Activated CD4-positive, alpha-beta T cell treated with anti-CD3 and anti-CD28 coated beads for 36 hours (primary cell): Measurements from ENCODE around the gene NACC1. TPM values are rescaled to one million over a fixed set of nuclear protein-coding genes. Genes with fewer than 3 reads are reported as not detected.

Experiments
- ATAC-seq: fragments of 200-7000 bp; cut with Tn5 transposase; one replicate; pipeline ENCODE4 v1.10.0; 2021; ENCODE audit warnings: mild to moderate bottlenecking, moderate library complexity
- CTCF ChIA-PET: fragments of 350-600 bp; sonication (Branson Sonifier 250); formaldehyde crosslinking; loops from one replicate; lab custom pipeline; 2021; ENCODE audit warnings: antibody characterized with exemption; lab: Charles Lee
- POLR2A ChIA-PET: fragments of 350-600 bp; sonication (Branson Sonifier 250); formaldehyde crosslinking; loops from one replicate; lab custom pipeline; 2021; ENCODE audit warnings: antibody characterized with exemption, inconsistent platforms; lab: Charles Lee
- DNase-seq: peaks from one replicate; pipeline ENCODE4 v3.0.0-alpha.2; 2020
- H3K27ac Mint-ChIP-seq: one replicate; pipeline ENCODE4 v1.8.0; 2021; ENCODE audit warnings: mixed read lengths
- H3K27me3 Mint-ChIP-seq: one replicate; pipeline ENCODE4 v1.8.0; 2021; ENCODE audit warnings: mixed read lengths
- H3K36me3 Mint-ChIP-seq: one replicate; pipeline ENCODE4 v1.8.0; 2021; ENCODE audit warnings: low read depth, mixed read lengths
- H3K4me1 Mint-ChIP-seq: one replicate; pipeline ENCODE4 v1.8.0; 2021; ENCODE audit warnings: mixed read lengths
- H3K4me3 Mint-ChIP-seq: one replicate; pipeline ENCODE4 v1.8.0; 2021; ENCODE audit warnings: mild to moderate bottlenecking, moderate library complexity, mixed read lengths
- H3K9me3 Mint-ChIP-seq: one replicate; pipeline ENCODE4 v1.8.0; 2021; ENCODE audit warnings: low read depth, mixed read lengths
- intact Hi-C, 2 experiments: fragments of 100-400 bp; cut with DNase I in 1 of 2; cut with micrococcal nuclease in 1 of 2; formaldehyde crosslinking; loops; one replicate each; pipeline versions ENCODE4 v1.14.2 to v1.15.1; 2022 to 2024; cut with DNase I, micrococcal nuclease
- total RNA-seq, 2 experiments: library from RNA; stranded (reverse); gene quantifications; one replicate each; pipeline ENCODE4 v1.2.3, GENCODE V29; 2021

NACC1 gene
- 10 to 100 TPM; 77.5 to 84.5 TPM for total RNA-seq

- Mint-ChIP-seq H3K27ac (peak within 1 kb of the TSS; percentile 95), H3K9me3 (no peaks in the 10 kb centered on the region), H3K27me3 (no peaks in the 10 kb centered on the region), H3K4me3 (peak within 1 kb of the TSS; percentile 87), H3K36me3 (peaks cover 20% of the 10 kb centered on the region), H3K4me1 (peaks cover 49% of the 10 kb centered on the region)
- DNase-seq (peak; percentile 95), ATAC-seq (peak; percentile 85)
- intact Hi-C loops, result loop anchor here (1.0 to 5.0 kb wide), 10 partner anchors 14 to 506 kb away; partner anchors contain the start of genes DHPS (in 1 of the 2), IER2 (in 1 of the 2), JUNB (in 1 of the 2) and STX10 (in 1 of the 2)
- ChIA-PET POLR2A (interaction anchor here (1.0 to 1.9 kb wide), 3 partner anchors 32 to 37 kb away, joined by 3 to 18 read pairs (median 4); partner anchors contain the start of genes IER2 and STX10), CTCF (interaction anchor here (0.6 to 2.6 kb wide), 10 partner anchors 9 to 239 kb away, joined by 3 to 10 read pairs (median 5); partner anchors contain the start of genes IER2 and STX10)
These were observed at the start of gene NACC1 for GRCh38 chr19:13117772-13118423. NACC1 (plus strand) TSS chr19:13118264; CDS start chr19:13135208, 16,944 bp downstream.

- Mint-ChIP-seq H3K36me3 (no peaks in the 10 kb centered on the region), H3K27ac (no peak overlapping the region), H3K4me1 (no peaks in the 10 kb centered on the region), H3K27me3 (no peaks in the 10 kb centered on the region), H3K4me3 (no peak overlapping the region), H3K9me3 (no peaks in the 10 kb centered on the region)
- intact Hi-C loops, result no loop called here
- POLR2A ChIA-PET, result no interaction called here
- CTCF ChIA-PET, result interaction anchor here (0.5 to 1.8 kb wide), 5 partner anchors 8 to 96 kb away, joined by 3 to 10 read pairs (median 3); no protein-coding TSS in a partner anchor
- DNase-seq (no peak), ATAC-seq (no peak)
These were observed 48.4 kb upstream of the NACC1 start for GRCh38 chr19:13069415-13070359.

GRCh38 chr19:13070425-13071140 lies 47.5 kb upstream of the NACC1 start:
- ATAC-seq (no peak), DNase-seq (no peak)
- Mint-ChIP-seq H3K4me3 (no peak overlapping the region), H3K4me1 (no peaks in the 10 kb centered on the region), H3K36me3 (no peaks in the 10 kb centered on the region), H3K27me3 (no peaks in the 10 kb centered on the region), H3K27ac (no peak overlapping the region), H3K9me3 (no peaks in the 10 kb centered on the region)
- intact Hi-C loops, result no loop called here
- CTCF ChIA-PET, result interaction anchor here (0.9 to 1.8 kb wide), 3 partner anchors 9 to 93 kb away, joined by 3 to 10 read pairs (median 3); no protein-coding TSS in a partner anchor
- POLR2A ChIA-PET, result no interaction called here

- Mint-ChIP-seq H3K36me3 (no peaks in the 10 kb centered on the region), H3K9me3 (no peaks in the 10 kb centered on the region), H3K4me3 (no peak overlapping the region), H3K27me3 (no peaks in the 10 kb centered on the region), H3K4me1 (no peaks in the 10 kb centered on the region), H3K27ac (no peak overlapping the region)
- CTCF ChIA-PET, result interaction anchor here (1.1 to 1.2 kb wide), 3 partner anchors 11 to 106 kb away, joined by 3 to 4 read pairs (median 3); no protein-coding TSS in a partner anchor
- intact Hi-C loops, result no loop called here
- ATAC-seq (no peak), DNase-seq (no peak)
- POLR2A ChIA-PET, result no interaction called here
These were observed 46.4 kb upstream of the NACC1 start for GRCh38 chr19:13071444-13072187.

- no peaks in the 10 kb centered on the region for H3K9me3 Mint-ChIP-seq
- POLR2A ChIA-PET, result no interaction called here
- intact Hi-C loops, result no loop called here
- CTCF ChIA-PET, result interaction anchor here (1.1 to 3.0 kb wide), 5 partner anchors 10 to 107 kb away, joined by 3 to 16 read pairs (median 4); no protein-coding TSS in a partner anchor
- no peaks in the 10 kb centered on the region for H3K4me1 Mint-ChIP-seq
- H3K36me3 Mint-ChIP-seq, result no peaks in the 10 kb centered on the region
- no peak overlapping the region for H3K4me3 Mint-ChIP-seq
- no peaks in the 10 kb centered on the region for H3K27me3 Mint-ChIP-seq
- no peak overlapping the region for H3K27ac Mint-ChIP-seq
- ATAC-seq, result no peak
- DNase-seq, result no peak
These were observed 45.7 kb upstream of the NACC1 start for GRCh38 chr19:13072188-13072908.

GRCh38 chr19:13073263-13073662 lies 44.8 kb upstream of the NACC1 start:
- intact Hi-C loops, result no loop called here
- H3K27me3 Mint-ChIP-seq, result no peaks in the 10 kb centered on the region

GRCh38 chr19:13074378-13074777 lies 43.7 kb upstream of the NACC1 start:
- Mint-ChIP-seq H3K4me3 (no peak overlapping the region), H3K36me3 (no peaks in the 10 kb centered on the region), H3K27me3 (no peaks in the 10 kb centered on the region), H3K27ac (no peak overlapping the region), H3K9me3 (no peaks in the 10 kb centered on the region), H3K4me1 (no peaks in the 10 kb centered on the region)
- ChIA-PET POLR2A (no interaction called here), CTCF (interaction anchor here (1.6 to 3.0 kb wide), 2 partner anchors 13 to 97 kb away, joined by 6 to 16 read pairs; no protein-coding TSS in a partner anchor)
- intact Hi-C loops, result no loop called here
- DNase-seq (no peak), ATAC-seq (no peak)

More at GRCh38 chr19:13073263-13073662, 44.8 kb upstream of the NACC1 start:
- ATAC-seq, result no peak
- no peaks in the 10 kb centered on the region for H3K36me3 Mint-ChIP-seq
- H3K4me1 Mint-ChIP-seq, result no peaks in the 10 kb centered on the region
- no peak for DNase-seq
- H3K4me3 Mint-ChIP-seq, result no peak overlapping the region
- POLR2A ChIA-PET, result no interaction called here
- CTCF ChIA-PET, result interaction anchor here (0.6 to 3.0 kb wide), 3 partner anchors 11 to 96 kb away, joined by 3 to 16 read pairs (median 6); no protein-coding TSS in a partner anchor
- no peak overlapping the region for H3K27ac Mint-ChIP-seq
- no peaks in the 10 kb centered on the region for H3K9me3 Mint-ChIP-seq

- no peaks in the 10 kb centered on the region for H3K9me3 Mint-ChIP-seq
- intact Hi-C loops, result no loop called here
- ATAC-seq (no peak), DNase-seq (no peak)
- H3K4me3 Mint-ChIP-seq, result no peak overlapping the region
- no peak overlapping the region for H3K27ac Mint-ChIP-seq
- POLR2A ChIA-PET, result no interaction called here
- CTCF ChIA-PET, result interaction anchor here (0.9 kb wide), 1 partner anchor 111 kb away, joined by 3 read pairs; no protein-coding TSS in a partner anchor
- no peaks in the 10 kb centered on the region for H3K36me3 Mint-ChIP-seq
- no peaks in the 10 kb centered on the region for H3K27me3 Mint-ChIP-seq
- H3K4me1 Mint-ChIP-seq, result no peaks in the 10 kb centered on the region
These were observed 41.7 kb upstream of the NACC1 start for GRCh38 chr19:13076320-13076719.

- Mint-ChIP-seq H3K36me3 (no peaks in the 10 kb centered on the region), H3K9me3 (no peaks in the 10 kb centered on the region), H3K27ac (no peak overlapping the region), H3K27me3 (no peaks in the 10 kb centered on the region), H3K4me1 (no peaks in the 10 kb centered on the region), H3K4me3 (no peak overlapping the region)
- ChIA-PET POLR2A (no interaction called here), CTCF (interaction anchor here (1.2 to 1.6 kb wide), 3 partner anchors 12 to 111 kb away, joined by 4 read pairs; no protein-coding TSS in a partner anchor)
- DNase-seq, result no peak
- ATAC-seq, result no peak
- intact Hi-C loops, result no loop called here
These were observed 41.3 kb upstream of the NACC1 start for GRCh38 chr19:13076787-13077186.
